ENCODE results near the gene EYS. TPM values are rescaled to one million over a fixed set of nuclear protein-coding genes. Genes with fewer than 3 reads are reported as not detected.

Gene EYS
- total and polyA plus RNA-seq, 2 of the 13 experiments (the other 11 are each of a cell fraction or from before 2014, with no cell fraction given), result 0.04 to 0.07 TPM

DNA sequence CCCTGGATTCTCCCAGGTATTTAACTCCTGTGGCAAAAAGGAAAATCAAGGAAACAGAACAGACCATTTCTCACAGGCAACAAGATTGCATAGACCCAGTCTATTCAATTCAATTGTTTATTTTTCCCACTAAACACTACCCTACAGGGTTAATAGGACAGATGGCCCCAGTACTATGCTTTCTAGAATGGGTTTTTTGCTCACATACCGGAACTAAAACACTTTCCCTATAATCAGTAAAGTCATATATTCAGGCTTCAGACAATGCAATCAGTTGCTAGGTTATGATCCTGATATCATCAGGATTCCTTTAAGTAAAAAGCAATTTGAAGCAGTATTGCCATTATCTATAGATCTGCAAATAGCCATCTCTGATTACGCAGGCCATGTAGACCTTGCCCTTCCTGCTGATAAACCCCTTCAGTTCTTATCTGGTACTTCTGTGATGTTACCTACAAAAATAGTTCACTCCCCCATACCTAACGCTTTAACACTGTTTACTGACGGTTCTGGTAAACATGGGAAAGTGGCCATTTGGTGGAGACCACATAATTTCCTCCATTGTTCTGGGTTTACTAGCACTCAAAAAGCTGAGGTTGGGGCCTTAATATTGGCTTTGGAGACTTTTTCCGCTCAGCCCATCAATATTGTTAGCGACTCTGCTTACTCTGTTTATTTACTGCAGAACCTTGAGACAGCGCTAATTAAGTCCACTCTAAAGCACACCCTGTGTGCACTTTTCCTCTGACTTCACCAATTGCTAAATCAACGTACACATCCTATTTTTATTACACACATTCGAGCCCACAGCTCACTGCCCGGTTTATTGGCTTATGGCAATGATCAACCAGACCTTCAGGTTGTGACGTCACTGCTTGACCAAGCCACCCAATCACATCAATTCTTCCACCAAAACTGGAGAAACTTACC lies 1405.5 kb downstream of the EYS start (continued):
- no peak for TF ChIP-seq ZBTB3 (CRISPR knock-in tag; IDR thresholded peaks at IDR 0.05; ENCODE audit: borderline replicate concordance, low read depth)
- TF ChIP-seq CBFB (CRISPR knock-in tag; IDR thresholded peaks at IDR 0.05), result peak; percentile 67; the same call in 1 of the 2 replicates
- TF ChIP-seq ZNF670 (CRISPR knock-in tag; IDR thresholded peaks at IDR 0.05; ENCODE audit: borderline replicate concordance), result peak; percentile 62; the same call in 1 of the 2 replicates
- 0 out of 2 replicates have a peak, but pooled peaks have one; percentile 29 for TF ChIP-seq THAP11 (CRISPR knock-in tag; IDR thresholded peaks at IDR 0.05)
- peak; percentile 14; the same call in 1 of the 2 replicates for TF ChIP-seq SETDB1 (CRISPR knock-in tag; IDR thresholded peaks at IDR 0.05; ENCODE audit: borderline replicate concordance)
- TF ChIP-seq SOX5 (CRISPR knock-in tag; IDR thresholded peaks at IDR 0.05; ENCODE audit: borderline replicate concordance), result peak; percentile 98
- TF ChIP-seq FOXJ3 (CRISPR knock-in tag; IDR thresholded peaks at IDR 0.05; ENCODE audit: borderline replicate concordance), result peak; percentile 89
- peak; percentile 73; the same call in 1 of the 2 replicates for TF ChIP-seq TSC22D2 (CRISPR knock-in tag; IDR thresholded peaks at IDR 0.05; ENCODE audit: borderline replicate concordance)
- TF ChIP-seq GATA4 (IDR thresholded peaks at IDR 0.05; ENCODE audit: borderline replicate concordance, low read depth), result peak; percentile 99
- TF ChIP-seq ZNF232 (CRISPR knock-in tag; IDR thresholded peaks at IDR 0.05; ENCODE audit: borderline replicate concordance), result 0 out of 2 replicates have a peak, but pooled peaks have one; percentile 31
- TF ChIP-seq, protein P1, sequence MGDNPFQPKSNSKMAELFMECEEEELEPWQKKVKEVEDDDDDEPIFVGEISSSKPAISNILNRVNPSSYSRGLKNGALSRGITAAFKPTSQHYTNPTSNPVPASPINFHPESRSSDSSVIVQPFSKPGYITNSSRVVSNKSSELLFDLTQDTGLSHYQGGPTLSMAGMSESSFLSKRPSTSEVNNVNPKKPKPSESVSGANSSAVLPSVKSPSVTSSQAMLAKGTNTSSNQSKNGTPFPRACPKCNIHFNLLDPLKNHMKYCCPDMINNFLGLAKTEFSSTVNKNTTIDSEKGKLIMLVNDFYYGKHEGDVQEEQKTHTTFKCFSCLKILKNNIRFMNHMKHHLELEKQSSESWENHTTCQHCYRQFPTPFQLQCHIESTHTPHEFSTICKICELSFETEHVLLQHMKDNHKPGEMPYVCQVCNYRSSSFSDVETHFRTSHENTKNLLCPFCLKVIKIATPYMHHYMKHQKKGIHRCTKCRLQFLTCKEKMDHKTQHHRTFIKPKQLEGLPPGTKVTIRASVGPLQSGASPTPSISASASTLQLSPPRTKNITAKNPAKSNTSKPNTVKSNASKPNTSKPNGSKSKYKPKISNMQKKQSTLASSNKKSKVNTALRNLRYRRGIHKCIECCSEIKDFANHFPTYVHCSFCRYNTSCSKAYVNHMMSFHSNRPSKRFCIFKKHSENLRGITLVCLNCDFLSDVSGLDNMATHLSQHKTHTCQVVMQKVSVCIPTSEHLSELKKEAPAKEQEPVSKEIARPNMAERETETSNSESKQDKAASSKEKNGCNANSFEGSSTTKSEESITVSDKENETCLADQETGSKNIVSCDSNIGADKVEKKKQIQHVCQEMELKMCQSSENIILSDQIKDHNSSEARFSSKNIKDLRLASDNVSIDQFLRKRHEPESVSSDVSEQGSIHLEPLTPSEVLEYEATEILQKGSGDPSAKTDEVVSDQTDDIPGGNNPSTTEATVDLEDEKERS (CRISPR knock-in tag; IDR thresholded peaks at IDR 0.05), result peak; percentile 79; the same call in 1 of the 2 replicates
- TF ChIP-seq GFI1 (CRISPR knock-in tag; IDR thresholded peaks at IDR 0.05; ENCODE audit: borderline replicate concordance), result peak; percentile 94
- 0 out of 2 replicates have a peak, but pooled peaks have one; percentile 55 for TF ChIP-seq KDM3A (CRISPR knock-in tag; IDR thresholded peaks at IDR 0.05; ENCODE audit: low read depth)
- peak; percentile 92 for TF ChIP-seq FOXO1 (CRISPR knock-in tag; IDR thresholded peaks at IDR 0.05)
- peak; percentile 37; the same call in 1 of the 2 replicates for TF ChIP-seq PHF21A (CRISPR knock-in tag; IDR thresholded peaks at IDR 0.05)
- TF ChIP-seq, protein P2, sequence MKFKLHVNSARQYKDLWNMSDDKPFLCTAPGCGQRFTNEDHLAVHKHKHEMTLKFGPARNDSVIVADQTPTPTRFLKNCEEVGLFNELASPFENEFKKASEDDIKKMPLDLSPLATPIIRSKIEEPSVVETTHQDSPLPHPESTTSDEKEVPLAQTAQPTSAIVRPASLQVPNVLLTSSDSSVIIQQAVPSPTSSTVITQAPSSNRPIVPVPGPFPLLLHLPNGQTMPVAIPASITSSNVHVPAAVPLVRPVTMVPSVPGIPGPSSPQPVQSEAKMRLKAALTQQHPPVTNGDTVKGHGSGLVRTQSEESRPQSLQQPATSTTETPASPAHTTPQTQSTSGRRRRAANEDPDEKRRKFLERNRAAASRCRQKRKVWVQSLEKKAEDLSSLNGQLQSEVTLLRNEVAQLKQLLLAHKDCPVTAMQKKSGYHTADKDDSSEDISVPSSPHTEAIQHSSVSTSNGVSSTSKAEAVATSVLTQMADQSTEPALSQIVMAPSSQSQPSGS (CRISPR knock-in tag; IDR thresholded peaks at IDR 0.05), result peak; percentile 58; the same call in 1 of the 2 replicates
- TF ChIP-seq NFIC (IDR thresholded peaks at IDR 0.05; ENCODE audit: low read length), result peak; percentile 91
- TF ChIP-seq ETV6 (CRISPR knock-in tag; conservative IDR thresholded peaks at IDR 0.05), result no peak
- no peak for TF ChIP-seq ZNF274 (CRISPR knock-in tag; IDR thresholded peaks at IDR 0.05)
- TF ChIP-seq NKX3-1 (CRISPR knock-in tag; IDR thresholded peaks at IDR 0.05), result peak; percentile 63
- peak in 1 of 2 experiments; percentile 81; a peak in 2 of 4 replicates for TF ChIP-seq KLF16 (CRISPR knock-in tag; IDR thresholded peaks at IDR 0.05)
- TF ChIP-seq SMARCE1 (IDR thresholded peaks at IDR 0.05; ENCODE audit: borderline replicate concordance), result no peak
- TF ChIP-seq, protein P3, sequence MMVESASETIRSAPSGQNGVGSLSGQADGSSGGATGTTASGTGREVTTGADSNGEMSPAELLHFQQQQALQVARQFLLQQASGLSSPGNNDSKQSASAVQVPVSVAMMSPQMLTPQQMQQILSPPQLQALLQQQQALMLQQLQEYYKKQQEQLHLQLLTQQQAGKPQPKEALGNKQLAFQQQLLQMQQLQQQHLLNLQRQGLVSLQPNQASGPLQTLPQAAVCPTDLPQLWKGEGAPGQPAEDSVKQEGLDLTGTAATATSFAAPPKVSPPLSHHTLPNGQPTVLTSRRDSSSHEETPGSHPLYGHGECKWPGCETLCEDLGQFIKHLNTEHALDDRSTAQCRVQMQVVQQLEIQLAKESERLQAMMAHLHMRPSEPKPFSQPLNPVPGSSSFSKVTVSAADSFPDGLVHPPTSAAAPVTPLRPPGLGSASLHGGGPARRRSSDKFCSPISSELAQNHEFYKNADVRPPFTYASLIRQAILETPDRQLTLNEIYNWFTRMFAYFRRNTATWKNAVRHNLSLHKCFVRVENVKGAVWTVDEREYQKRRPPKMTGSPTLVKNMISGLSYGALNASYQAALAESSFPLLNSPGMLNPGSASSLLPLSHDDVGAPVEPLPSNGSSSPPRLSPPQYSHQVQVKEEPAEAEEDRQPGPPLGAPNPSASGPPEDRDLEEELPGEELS (CRISPR knock-in tag; IDR thresholded peaks at IDR 0.05), result peak; percentile 96

Measured in HepG2 (cell line).